ENCODE results near the gene UBE2M.

DNA sequence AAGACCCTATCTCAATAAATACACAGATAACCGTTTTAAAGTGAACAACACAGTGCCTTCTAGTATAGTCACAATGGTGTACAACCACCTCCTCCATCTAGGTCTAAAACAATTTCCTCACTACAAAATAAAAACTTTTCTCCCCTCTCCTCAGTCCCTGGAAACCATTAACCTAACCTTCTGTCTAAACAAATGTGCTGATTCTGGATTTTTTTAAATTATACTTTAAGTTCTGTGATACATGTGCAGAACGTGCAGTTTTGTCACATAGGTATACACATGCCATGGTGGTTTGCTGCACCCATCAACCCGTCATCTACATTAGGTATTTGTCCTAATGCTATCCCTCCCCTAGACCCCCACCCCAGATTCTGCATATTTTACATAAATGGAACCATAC lies 29.0 kb downstream of the UBE2M start:
- TF ChIP-seq, protein P1, sequence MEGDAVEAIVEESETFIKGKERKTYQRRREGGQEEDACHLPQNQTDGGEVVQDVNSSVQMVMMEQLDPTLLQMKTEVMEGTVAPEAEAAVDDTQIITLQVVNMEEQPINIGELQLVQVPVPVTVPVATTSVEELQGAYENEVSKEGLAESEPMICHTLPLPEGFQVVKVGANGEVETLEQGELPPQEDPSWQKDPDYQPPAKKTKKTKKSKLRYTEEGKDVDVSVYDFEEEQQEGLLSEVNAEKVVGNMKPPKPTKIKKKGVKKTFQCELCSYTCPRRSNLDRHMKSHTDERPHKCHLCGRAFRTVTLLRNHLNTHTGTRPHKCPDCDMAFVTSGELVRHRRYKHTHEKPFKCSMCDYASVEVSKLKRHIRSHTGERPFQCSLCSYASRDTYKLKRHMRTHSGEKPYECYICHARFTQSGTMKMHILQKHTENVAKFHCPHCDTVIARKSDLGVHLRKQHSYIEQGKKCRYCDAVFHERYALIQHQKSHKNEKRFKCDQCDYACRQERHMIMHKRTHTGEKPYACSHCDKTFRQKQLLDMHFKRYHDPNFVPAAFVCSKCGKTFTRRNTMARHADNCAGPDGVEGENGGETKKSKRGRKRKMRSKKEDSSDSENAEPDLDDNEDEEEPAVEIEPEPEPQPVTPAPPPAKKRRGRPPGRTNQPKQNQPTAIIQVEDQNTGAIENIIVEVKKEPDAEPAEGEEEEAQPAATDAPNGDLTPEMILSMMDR (IDR thresholded peaks at IDR 0.05; ENCODE audit: insufficient read depth, low read length, poor library complexity, severe bottlenecking), result no peak
- no peak for TF ChIP-seq EZH2phosphoT487 (conservative IDR thresholded peaks at IDR 0.05; ENCODE audit: low read length)
